ENCODE results near the gene NGEF. TPM values are rescaled to one million over a fixed set of nuclear protein-coding genes. Genes with fewer than 3 reads are reported as not detected.

The NGEF gene
- polyA plus RNA-seq, 1 of the 3 experiments (the other 2 are of a cell fraction), result 1.4 TPM

GRCh38 chr2:233060501-233060979 is 47.5 kb upstream of the NGEF start (continued):
- no peak for TF ChIP-seq EP300 (IDR thresholded peaks at IDR 0.05; ENCODE audit: borderline replicate concordance in 1 of 2, low read depth in 1 of 2, low read length in 1 of 2)
- no peak for TF ChIP-seq EZH2phosphoT487 (IDR thresholded peaks at IDR 0.05; ENCODE audit: borderline replicate concordance, low read depth)
- no peak for TF ChIP-seq ELF1 (IDR thresholded peaks at IDR 0.05)
- no peak for TF ChIP-seq JUND (IDR thresholded peaks at IDR 0.05)

DNA sequence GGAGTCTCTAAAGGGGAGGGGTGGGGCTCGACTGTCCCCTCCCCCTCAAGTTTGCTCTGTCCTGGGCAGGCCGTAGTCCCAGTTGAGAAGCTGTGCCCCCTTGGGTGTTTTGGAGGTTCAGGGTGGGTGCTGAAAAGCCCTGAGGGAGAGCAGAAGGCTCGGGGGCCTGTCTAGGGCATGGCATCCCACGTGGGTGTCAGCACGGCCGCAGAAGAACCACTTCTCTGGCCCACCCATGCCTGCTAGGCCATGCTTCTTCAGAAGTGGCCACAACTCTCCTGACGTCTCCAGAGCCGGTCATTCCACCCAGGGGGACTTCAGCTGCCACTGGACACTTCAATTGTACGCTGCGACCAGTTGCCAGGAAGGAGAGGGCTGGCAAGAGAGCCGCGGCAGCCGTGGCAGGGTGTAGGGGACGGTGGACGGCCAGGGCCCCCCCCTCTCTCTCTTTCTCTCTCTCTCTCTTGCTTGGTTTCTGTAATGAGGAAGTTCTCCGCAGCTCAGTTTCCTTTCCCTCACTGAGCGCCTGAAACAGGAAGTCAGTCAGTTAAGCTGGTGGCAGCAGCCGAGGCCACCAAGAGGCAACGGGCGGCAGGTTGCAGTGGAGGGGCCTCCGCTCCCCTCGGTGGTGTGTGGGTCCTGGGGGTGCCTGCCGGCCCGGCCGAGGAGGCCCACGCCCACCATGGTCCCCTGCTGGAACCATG is 46.9 kb upstream of the NGEF start, which contains the start of gene INPP5D:
Gene INPP5D, plus strand, starts transcription at position 546 of the 704 bp plus-strand sequence. Its CDS starts 137 bp downstream, at position 683.
- Histone ChIP-seq H4K20me1 (ENCODE audit: insufficient read depth) (no peaks in the 10 kb centered on the region), H3K79me2 (ENCODE audit: insufficient read depth) (no peaks in the 10 kb centered on the region), H3F3A (replicated peaks; ENCODE audit: insufficient read depth) (no peaks in the 10 kb centered on the region), H3K9ac (no peak within 1 kb of the TSS), H3K9me3 (no peaks in the 10 kb centered on the region), H3K4me1 (ENCODE audit: control insufficient read depth in 1 of 2, insufficient read depth in 2 of 2, low read depth in 1 of 2, low read length in 1 of 2) (peaks cover 0 to 27% of the 10 kb centered on the region in 2 experiments; a peak in 1 of 4 replicates), H2AFZ (ENCODE audit: low read depth) (no peak within 1 kb of the TSS), H3K36me3 (replicated peaks in 1 of 2; ENCODE audit: control insufficient read depth in 1 of 2, insufficient read depth in 2 of 2, low read length in 1 of 2) (no peaks in the 10 kb centered on the region), H3K27ac (ENCODE audit: low read depth in 2 of 2, low read length in 1 of 2) (no peak within 1 kb of the TSS), H3K27me3 (ENCODE audit: insufficient read depth) (no peaks in the 10 kb centered on the region), H3K4me3 (ENCODE audit: low read depth in 2 of 2, low read length in 1 of 2) (no peak within 1 kb of the TSS), H3K4me2 (no peak within 1 kb of the TSS), H3K9me2 (no peaks in the 10 kb centered on the region)
- 83% methylated on average over 10 of the region's 26 CpGs for WGBS (ENCODE audit: low lambda C conversion rate)
- ChIA-PET POLR2A (interaction anchor here (0.7 kb wide), 1 partner anchor 27 kb away, joined by 3 read pairs; no protein-coding TSS in a partner anchor), CTCF (interaction anchor here (2.0 kb wide), 1 partner anchor 191 kb away, joined by 6 read pairs; the partner anchor contains the start of gene ATG16L1)
- DNase-seq, result no peak
- TF ChIP-seq RAD21 (IDR thresholded peaks at IDR 0.05; ENCODE audit: low read length) (no peak), POLR2AphosphoS5 (IDR thresholded peaks at IDR 0.05; ENCODE audit: low read depth, low read length) (no peak), FOXJ3 (CRISPR knock-in tag; IDR thresholded peaks at IDR 0.05) (no peak), CTCF (IDR thresholded peaks at IDR 0.05) (no peak), IRF3 (IDR thresholded peaks at IDR 0.05; ENCODE audit: low read depth, low read length) (no peak), CHD2 (IDR thresholded peaks at IDR 0.05; ENCODE audit: low read length, partially characterized antibody) (no peak), TCF12 (IDR thresholded peaks at IDR 0.05) (no peak), EP300 (IDR thresholded peaks at IDR 0.05; ENCODE audit: borderline replicate concordance in 1 of 2, low read depth in 1 of 2, low read length in 1 of 2) (no peak), FOSL2 (IDR thresholded peaks at IDR 0.05; ENCODE audit: borderline replicate concordance, low read depth) (no peak), NFIC (IDR thresholded peaks at IDR 0.05; ENCODE audit: borderline replicate concordance) (no peak), MEF2A (IDR thresholded peaks at IDR 0.05; ENCODE audit: borderline replicate concordance, low read depth) (no peak)
